Right ventricle myocardium superior (tissue), 1 donor: ENCODE results near the gene LRRC28. TPM values are rescaled to one million over a fixed set of nuclear protein-coding genes. Genes with fewer than 3 reads are reported as not detected.

Experiments
- ATAC-seq: fragments of 200-7000 bp; cut with Tn5 transposase; one replicate; pipeline ENCODE4 v1.9.1; 2020; ENCODE audit warnings: mild to moderate bottlenecking; ENCODE audit not compliant: poor library complexity
- DNase-seq: peaks from one replicate; pipeline ENCODE4 v3.0.0-alpha.2; 2020
- intact Hi-C: fragments of 100-400 bp; cut with DNase I; formaldehyde crosslinking; loops from one replicate; pipeline ENCODE4 v1.11.2; 2022
- total RNA-seq: library from RNA; stranded (reverse); fragmentation: NEBNext Ultra II Directional; extraction: Animal tissue kit (Norgen Biotek cat#: 25700); gene quantifications from one replicate; pipeline ENCODE4 v1.2.1, GENCODE V29; 2021
- donor health status: DM: no; HTN: yes; CAD: no; lungs with severe emphysema.

The LRRC28 gene
- total RNA-seq, 1 donor from 2014 or later: 21.7 TPM

- ATAC-seq (no peak), DNase-seq (no peak)
- intact Hi-C loops: no loop called here
Observed at GRCh38 chr15:99247062-99247461, 4.2 kb upstream of the LRRC28 start.

DNA sequence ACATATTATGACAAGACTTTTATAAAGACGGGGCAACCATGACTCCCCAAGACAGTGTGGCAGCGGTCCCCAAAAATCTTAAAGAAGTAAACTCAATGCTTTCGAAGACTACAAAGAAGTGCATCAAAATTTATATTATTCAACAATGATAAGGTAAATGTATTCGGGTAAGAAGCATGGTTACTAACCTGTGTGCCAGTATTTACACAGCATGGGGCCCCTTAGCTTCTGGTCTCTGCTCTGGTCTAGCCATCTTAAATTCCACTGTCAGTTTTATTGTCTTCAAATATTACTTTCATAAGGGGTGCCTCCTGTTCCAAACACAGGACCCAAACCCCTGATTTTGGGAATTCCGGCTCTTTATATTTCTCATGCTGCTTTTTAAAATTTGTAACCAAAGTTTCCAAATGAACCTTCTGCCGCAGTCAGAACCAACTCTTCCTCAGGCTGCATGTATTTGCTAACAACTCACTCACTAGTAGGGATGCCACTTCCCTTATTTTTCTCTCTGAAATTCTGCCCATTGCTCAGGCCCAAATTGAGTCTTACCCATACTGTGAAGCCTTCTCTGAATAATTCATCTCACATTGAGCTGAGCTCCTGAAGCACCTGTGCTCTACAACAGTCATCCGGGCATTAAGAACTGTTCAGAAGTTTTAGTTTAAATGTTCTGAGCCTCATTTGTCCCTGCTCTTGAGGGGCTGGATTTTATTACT, 3.1 kb upstream of the LRRC28 start:
- DNase-seq (no peak), ATAC-seq (no peak)
- intact Hi-C loops: no loop called here

DNA sequence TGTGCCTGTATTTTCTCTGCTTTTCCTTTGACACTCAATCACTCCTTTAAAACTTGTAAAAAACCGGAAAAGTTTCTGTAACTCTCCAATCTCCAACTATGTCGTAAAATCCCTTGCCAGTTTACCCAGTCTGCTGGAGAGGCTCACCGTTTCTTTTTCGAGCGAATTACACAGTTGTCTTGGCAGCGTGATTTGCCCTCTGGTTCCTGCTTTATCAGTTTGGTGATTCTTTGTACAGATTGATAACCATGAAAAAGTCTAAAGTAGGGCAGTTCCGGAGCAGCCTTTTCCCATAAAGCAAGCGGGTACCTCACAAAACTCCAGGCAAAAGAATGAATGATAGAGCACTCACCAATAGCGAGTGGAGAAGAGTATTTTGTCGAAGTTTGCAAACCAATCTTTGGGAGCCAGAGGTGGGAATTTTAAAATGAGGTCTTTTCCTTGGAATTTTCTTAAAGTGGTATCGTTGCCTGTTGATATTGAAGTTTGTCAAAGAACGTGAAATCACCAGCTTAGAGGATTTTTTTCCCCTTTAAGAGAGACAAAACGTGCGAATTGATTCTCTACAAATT, 1.9 kb upstream of the LRRC28 start, which contains the start of gene TTC23:
TTC23 (minus strand) TSS at position 312 of the 572 bp plus-strand sequence. CDS start 20,869 bp downstream, outside the sequence.
- DNase-seq (no peak), ATAC-seq (peak; percentile 42)
- intact Hi-C loops: no loop called here

- intact Hi-C loops: no loop called here
- DNase-seq (no peak), ATAC-seq (no peak)
Observed at GRCh38 chr15:99250001-99250400, 1.3 kb upstream of the LRRC28 start.

DNA sequence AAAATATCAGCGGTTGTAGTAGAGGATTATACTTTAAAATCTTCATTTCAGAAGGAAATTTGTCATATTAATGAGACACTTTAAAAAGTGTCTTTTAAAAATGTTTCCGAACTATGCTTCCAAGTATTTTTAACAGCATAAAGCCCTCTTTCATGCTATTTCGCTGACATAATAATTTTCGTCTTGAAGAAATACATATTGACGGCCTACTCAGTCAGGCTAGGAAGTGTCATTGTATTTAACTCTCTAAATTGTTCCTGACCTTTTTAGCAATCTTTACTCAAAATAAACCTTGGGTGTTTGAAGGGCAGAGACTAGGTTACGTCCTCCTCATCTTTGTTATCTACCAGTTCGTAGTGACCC, 806 bp upstream of the LRRC28 start:
- ATAC-seq (no peak), DNase-seq (no peak)
- intact Hi-C loops: no loop called here

GRCh38 chr15:99252326-99252725, 1.0 kb downstream of the LRRC28 start:
- intact Hi-C loops: no loop called here
- DNase-seq (no peak), ATAC-seq (no peak)

DNA sequence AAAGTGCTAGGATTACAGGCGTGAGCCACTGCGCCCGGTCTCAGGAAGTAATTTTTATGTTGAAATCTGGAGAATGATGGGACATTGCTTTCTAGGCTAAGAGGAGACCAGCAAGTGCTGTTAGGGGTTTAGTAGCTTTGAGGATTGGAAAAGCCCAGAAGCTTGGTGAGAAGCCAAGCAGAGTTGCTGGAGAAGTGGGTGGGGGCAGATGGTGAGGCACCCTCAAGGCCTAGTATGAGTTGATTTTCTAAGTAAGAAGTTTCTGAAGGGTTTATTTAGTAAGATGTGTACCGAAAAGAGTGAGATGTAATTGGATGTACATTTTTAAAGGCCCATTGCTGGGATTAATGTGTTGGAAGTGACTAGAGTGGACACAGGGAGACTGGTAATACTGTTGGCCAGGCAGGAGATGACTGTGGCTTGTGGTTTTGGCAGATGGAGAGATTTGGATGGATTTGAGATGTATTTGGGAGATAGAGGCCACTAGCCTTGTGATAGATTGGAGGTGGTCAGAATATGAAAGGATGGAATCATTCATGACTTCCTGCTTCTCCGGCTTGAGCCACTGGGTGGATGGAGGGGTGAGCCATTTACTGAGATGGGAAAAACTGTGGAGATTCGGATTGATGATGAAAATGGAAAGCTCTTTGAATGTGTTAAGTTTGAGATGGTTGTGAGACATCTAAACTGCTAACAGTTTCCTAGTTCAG, 2.3 kb downstream of the LRRC28 start:
- ATAC-seq (no peak), DNase-seq (no peak)
- intact Hi-C loops: no loop called here

GRCh38 chr15:99257107-99257750, 5.9 kb downstream of the LRRC28 start:
- ATAC-seq: no peak
- intact Hi-C loops: no loop called here
- no peak for DNase-seq

- DNase-seq: no peak
- ATAC-seq: no peak
- intact Hi-C loops: no loop called here
Observed at GRCh38 chr15:99264125-99264524, 12.8 kb downstream of the LRRC28 start.

DNA sequence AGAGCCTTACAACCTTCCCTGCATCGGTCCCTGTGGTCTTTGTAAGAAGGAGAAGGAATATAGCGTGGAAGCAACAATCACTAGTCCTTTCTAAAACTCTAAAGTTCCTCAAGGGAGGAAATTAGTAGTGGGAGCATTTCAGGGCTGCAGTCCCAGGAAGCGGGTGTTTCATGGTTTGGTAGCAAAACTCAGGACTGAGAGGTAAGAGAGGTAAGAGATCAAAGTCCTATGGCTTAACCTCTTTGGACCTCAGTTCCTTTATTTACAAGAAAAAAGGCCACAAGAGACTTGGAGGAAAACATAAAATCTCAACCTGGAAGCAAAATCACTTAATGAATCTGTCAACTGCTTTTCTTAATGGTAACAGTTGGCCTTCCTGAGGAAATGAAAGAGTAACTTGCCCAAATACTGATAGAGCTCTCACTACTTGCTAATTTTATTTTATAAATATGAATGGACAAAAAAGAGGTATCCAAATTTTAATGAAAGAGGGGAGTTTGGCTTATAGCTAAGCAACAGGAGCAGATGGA, 14.3 kb downstream of the LRRC28 start:
- DNase-seq (no peak), ATAC-seq (no peak)
- intact Hi-C loops: no loop called here

- DNase-seq (no peak), ATAC-seq (no peak)
- intact Hi-C loops: no loop called here
Observed at GRCh38 chr15:99267957-99268356, 16.7 kb downstream of the LRRC28 start.

DNA sequence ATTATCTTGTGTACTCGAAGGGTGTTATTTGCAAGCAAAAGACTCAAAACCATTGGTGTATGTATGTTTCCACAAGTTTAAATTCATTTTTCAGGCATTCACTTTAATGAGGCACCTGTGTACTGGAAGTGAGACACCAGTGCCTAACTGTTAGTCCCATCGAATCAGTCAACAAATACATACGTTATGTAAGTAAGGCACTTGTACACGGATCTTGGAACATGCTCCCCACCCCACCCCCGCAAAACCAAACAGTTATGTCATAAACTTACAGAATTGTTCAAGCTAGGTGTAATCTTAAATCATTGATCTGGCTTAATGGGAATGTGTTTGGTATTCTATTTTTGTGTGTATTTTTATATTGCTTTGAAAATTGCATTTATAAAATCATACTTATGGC, 17.1 kb downstream of the LRRC28 start:
- intact Hi-C loops: no loop called here
- no peak for ATAC-seq
- DNase-seq: no peak

GRCh38 chr15:99273801-99274200, 22.5 kb downstream of the LRRC28 start:
- intact Hi-C loops: no loop called here
- DNase-seq: no peak
- ATAC-seq: no peak

GRCh38 chr15:99275061-99275460, 23.8 kb downstream of the LRRC28 start:
- intact Hi-C loops: no loop called here
- DNase-seq (no peak), ATAC-seq (no peak)

DNA sequence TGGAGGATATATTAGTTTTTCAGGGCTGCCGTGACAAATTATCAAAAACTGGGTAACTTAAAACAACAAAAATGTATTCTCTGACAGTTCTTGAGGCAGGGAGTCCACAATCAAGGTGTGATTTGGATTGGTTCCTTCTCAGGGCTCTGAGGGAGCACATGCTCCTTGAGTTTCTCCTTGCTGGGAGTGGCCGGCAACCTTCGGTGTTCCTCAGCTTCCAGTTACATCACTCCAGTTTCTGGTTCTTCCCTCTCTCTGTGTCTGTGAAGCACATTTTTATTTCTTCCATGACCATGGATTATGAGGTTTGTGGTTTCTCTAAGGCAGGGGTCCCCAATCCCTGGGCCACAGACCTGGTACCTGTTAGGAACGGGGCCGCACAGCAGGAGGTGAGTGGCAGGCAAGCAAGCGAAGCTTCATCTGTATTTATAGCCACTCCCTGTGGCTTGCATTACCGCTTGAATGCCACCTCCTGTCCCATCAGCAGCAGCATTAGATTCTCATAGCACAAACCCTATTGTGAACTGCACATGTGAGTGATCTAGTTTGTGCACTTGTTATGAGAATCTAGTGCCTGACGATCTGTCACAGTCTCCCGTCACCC, 24.3 kb downstream of the LRRC28 start:
- intact Hi-C loops: no loop called here
- ATAC-seq (no peak), DNase-seq (no peak)

GRCh38 chr15:99279290-99279689, 28.0 kb downstream of the LRRC28 start:
- intact Hi-C loops: no loop called here
- DNase-seq: no peak
- ATAC-seq: no peak

GRCh38 chr15:99279827-99280226, 28.5 kb downstream of the LRRC28 start:
- intact Hi-C loops: loop anchor here (10.0 kb wide), 1 partner anchor 75 kb away; no protein-coding TSS in a partner anchor
- ATAC-seq (no peak), DNase-seq (no peak)

- no peak for ATAC-seq
- no peak for DNase-seq
- intact Hi-C loops: loop anchor here (10.0 kb wide), 1 partner anchor 73 kb away; no protein-coding TSS in a partner anchor
Observed at GRCh38 chr15:99282121-99282520, 30.8 kb downstream of the LRRC28 start.

- DNase-seq (no peak), ATAC-seq (no peak)
- intact Hi-C loops: loop anchor here (10.0 kb wide), 1 partner anchor 72 kb away; no protein-coding TSS in a partner anchor
Observed at GRCh38 chr15:99282586-99282985, 31.3 kb downstream of the LRRC28 start.
